NCI-H1092 (cell line): ENCODE measurements around the gene ICE2.

Experiments used
- DNase-seq: peaks from one replicate; lab custom pipeline; 2025; lab: John Stamatoyannopoulos, UW

The ICE2 gene

DNA sequence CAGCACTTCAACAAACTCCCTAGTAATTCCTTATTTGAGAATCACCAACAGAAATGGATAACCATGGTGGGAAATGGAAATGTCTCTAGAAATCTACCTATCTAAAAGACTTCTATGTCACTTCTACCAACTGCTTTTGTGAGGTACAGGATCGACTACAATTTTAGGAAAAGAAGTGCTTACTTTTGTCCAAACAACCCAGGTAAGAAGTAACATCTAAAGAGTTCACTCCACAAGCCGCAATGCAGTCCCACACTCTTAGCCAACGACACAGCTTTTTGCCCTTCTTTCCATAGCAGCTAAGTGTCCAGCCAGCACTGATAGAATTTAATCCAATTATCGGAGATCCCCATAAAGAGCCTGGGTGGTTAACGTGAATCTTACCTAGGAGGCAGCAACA is 109.2 kb downstream of the ICE2 start:
- DNase-seq: no peak
